Hepatocyte (in vitro differentiated cells): ENCODE data around the gene NBDY. TPM values are rescaled to one million over a fixed set of nuclear protein-coding genes. Genes with fewer than 3 reads are reported as not detected.

Source experiments
- DNase-seq: peaks from one replicate; pipeline ENCODE4 v3.0.0-alpha.2; 2016; ENCODE audit warnings: low spot score
- H2AFZ ChIP-seq: fragments of 200-600 bp; sonication (generic); 2 replicates; pipeline ENCODE4 v1.6.0; 2016; ENCODE audit warnings: antibody characterized with exemption, mild to moderate bottlenecking
- H3K27ac ChIP-seq: fragments of 200-600 bp; sonication (generic); 2 replicates; pipeline ENCODE4 v1.5.1; 2016; ENCODE audit warnings: mild to moderate bottlenecking
- H3K27me3 ChIP-seq: fragments of 200-600 bp; sonication (generic); 2 replicates; pipeline ENCODE4 v1.6.1; 2016
- H3K36me3 ChIP-seq: fragments of 200-600 bp; sonication (generic); replicated peaks from 2 replicates; pipeline ENCODE4 v1.5.1; 2016; ENCODE audit warnings: low read depth; ENCODE audit not compliant: insufficient read depth
- H3K4me1 ChIP-seq: fragments of 200-600 bp; sonication (generic); 2 replicates; pipeline ENCODE4 v1.5.1; 2016; ENCODE audit warnings: mild to moderate bottlenecking, moderate library complexity; ENCODE audit not compliant: insufficient read depth
- H3K4me2 ChIP-seq: fragments of 200-600 bp; sonication (generic); 2 replicates; pipeline ENCODE4 v1.6.0; 2016
- H3K4me3 ChIP-seq: fragments of 200-600 bp; sonication (generic); 2 replicates; pipeline ENCODE4 v1.5.1; 2016; ENCODE audit warnings: mild to moderate bottlenecking
- H3K79me2 ChIP-seq: fragments of 200-600 bp; sonication (generic); 2 replicates; pipeline ENCODE4 v1.6.0; 2017; ENCODE audit warnings: mild to moderate bottlenecking
- H3K9me2 ChIP-seq: fragments of 200-600 bp; sonication (generic); replicated peaks from 2 replicates; pipeline ENCODE4 v1.6.0; 2017; ENCODE audit warnings: mild to moderate bottlenecking; ENCODE audit not compliant: insufficient read depth
- H3K9me3 ChIP-seq: fragments of 200-600 bp; sonication (generic); 2 replicates; pipeline ENCODE4 v1.5.1; 2016; ENCODE audit warnings: low read depth, mild to moderate bottlenecking
- H4K20me1 ChIP-seq: fragments of 200-600 bp; sonication (generic); 2 replicates; pipeline ENCODE4 v1.6.0; 2016; ENCODE audit warnings: mild to moderate bottlenecking; ENCODE audit not compliant: insufficient read depth, poor library complexity, severe bottlenecking
- CTCF ChIP-seq: fragments of 200-600 bp; sonication (generic); IDR thresholded peaks from 2 replicates; pipeline ENCODE4 v1.5.1; 2016; ENCODE audit warnings: antibody characterized with exemption, mild to moderate bottlenecking; ENCODE audit not compliant: poor library complexity
- EZH2 ChIP-seq: fragments of 200-600 bp; sonication (generic); IDR thresholded peaks from 2 replicates; pipeline ENCODE4 v1.6.1; 2016; ENCODE audit warnings: antibody characterized with exemption, mild to moderate bottlenecking, borderline replicate concordance
- EZH2phosphoT487 ChIP-seq: fragments of 200-600 bp; sonication (generic); IDR thresholded peaks from one replicate; pipeline ENCODE4 v1.6.1; 2018; ENCODE audit warnings: antibody characterized with exemption, mild to moderate bottlenecking, low read depth, moderate library complexity; ENCODE audit not compliant: unreplicated experiment, severe bottlenecking
- WGBS: methylation state at CpG from one replicate; pipeline ENCODE4 v1.1.6; 2016; ENCODE audit warnings: low lambda C conversion rate; ENCODE audit errors: missing lambda C conversion rate; 5-methylcytosine and 5-hydroxymethylcytosine counted together
- polyA plus RNA-seq: library from polyadenylated mRNA; unstranded; fragments of >200 nt; fragmentation: Nextera tagmentation; extraction: Ambion mirVana; gene quantifications from 2 replicates; pipeline ENCODE4 v1.2.1, GENCODE V29; 2016
- total RNA-seq: library from RNA; depleted of rRNA; stranded (reverse); fragments of >200 nt; gene quantifications from 2 replicates; pipeline ENCODE4 v1.2.3, GENCODE V29; 2014

NBDY gene
- total and polyA plus RNA-seq, 2 experiments from 2014 or later, result 20.4 to 166 TPM

GRCh38 chrX:56833626-56834025 is 104.6 kb downstream of the NBDY start:
- no peaks in the 10 kb centered on the region for H3K79me2 ChIP-seq
- H3K4me3 ChIP-seq, result no peak overlapping the region
- 90% methylated on average over 2 of the region's 2 CpGs for WGBS

GRCh38 chrX:56853436-56853835 is 124.4 kb downstream of the NBDY start:
- 85% methylated on average over 9 of the region's 9 CpGs for WGBS
- Histone ChIP-seq H3K9me2 (no peaks in the 10 kb centered on the region), H3K36me3 (no peaks in the 10 kb centered on the region), H3K27ac (no peak overlapping the region), H3K27me3 (no peaks in the 10 kb centered on the region), H3K4me2 (no peak overlapping the region), H3K79me2 (no peaks in the 10 kb centered on the region), H3K4me1 (no peaks in the 10 kb centered on the region), H4K20me1 (no peaks in the 10 kb centered on the region), H3K9me3 (no peaks in the 10 kb centered on the region), H3K4me3 (no peak overlapping the region), H2AFZ (no peak overlapping the region)
- no peak for TF ChIP-seq EZH2
- no peak for TF ChIP-seq EZH2phosphoT487
- TF ChIP-seq CTCF, result no peak
- DNase-seq, result no peak

More at GRCh38 chrX:56833626-56834025, 104.6 kb downstream of the NBDY start:
- H3K4me1 ChIP-seq, result no peaks in the 10 kb centered on the region
- no peak overlapping the region for H3K27ac ChIP-seq
- no peaks in the 10 kb centered on the region for H4K20me1 ChIP-seq
- no peak for TF ChIP-seq EZH2
- no peak for TF ChIP-seq EZH2phosphoT487
- no peak for TF ChIP-seq CTCF
- H3K9me2 ChIP-seq, result no peaks in the 10 kb centered on the region
- DNase-seq, result no peak
- no peak overlapping the region for H2AFZ ChIP-seq
- no peaks in the 10 kb centered on the region for H3K9me3 ChIP-seq
- H3K4me2 ChIP-seq, result no peak overlapping the region
- H3K36me3 ChIP-seq, result no peaks in the 10 kb centered on the region
- no peaks in the 10 kb centered on the region for H3K27me3 ChIP-seq

- no peaks in the 10 kb centered on the region for H3K9me3 ChIP-seq
- no peaks in the 10 kb centered on the region for H3K9me2 ChIP-seq
- no peak for DNase-seq
- H3K4me1 ChIP-seq, result no peaks in the 10 kb centered on the region
- no peak overlapping the region for H3K4me3 ChIP-seq
- H3K27me3 ChIP-seq, result no peaks in the 10 kb centered on the region
- no peaks in the 10 kb centered on the region for H3K36me3 ChIP-seq
- no peak overlapping the region for H2AFZ ChIP-seq
- no peaks in the 10 kb centered on the region for H3K79me2 ChIP-seq
- H4K20me1 ChIP-seq, result no peaks in the 10 kb centered on the region
- TF ChIP-seq CTCF (no peak), EZH2 (no peak), EZH2phosphoT487 (no peak)
- WGBS, result 90% methylated on average over 1 of the region's 1 CpG
- H3K27ac ChIP-seq, result no peak overlapping the region
- no peak overlapping the region for H3K4me2 ChIP-seq
Observed at GRCh38 chrX:56857042-56857441, 128.0 kb downstream of the NBDY start.

- WGBS, result 78% methylated on average over 2 of the region's 2 CpGs
- DNase-seq, result no peak
Observed at GRCh38 chrX:56860888-56861287, 131.8 kb downstream of the NBDY start.

More at GRCh38 chrX:56860888-56861287, 131.8 kb downstream of the NBDY start:
- Histone ChIP-seq H3K36me3 (no peaks in the 10 kb centered on the region), H3K27ac (no peak overlapping the region), H3K9me2 (no peaks in the 10 kb centered on the region), H3K4me1 (no peaks in the 10 kb centered on the region), H3K4me3 (no peak overlapping the region), H3K79me2 (no peaks in the 10 kb centered on the region), H3K4me2 (no peak overlapping the region), H4K20me1 (no peaks in the 10 kb centered on the region), H3K27me3 (no peaks in the 10 kb centered on the region), H2AFZ (no peak overlapping the region), H3K9me3 (no peaks in the 10 kb centered on the region)
- TF ChIP-seq EZH2 (no peak), CTCF (no peak), EZH2phosphoT487 (no peak)
